Forelimb muscle (tissue), 1 donor: Measurements from ENCODE around the gene KRTAP10-1. TPM values are rescaled to one million over a fixed set of nuclear protein-coding genes. Genes with fewer than 3 reads are reported as not detected.

Experiments used
- DNase-seq: peaks from one replicate; pipeline ENCODE4 v3.0.0-alpha.2; 2013; ENCODE audit warnings: low read depth
- polyA plus RNA-seq: library from polyadenylated mRNA; unstranded; fragments of 120-200 nt; gene quantifications from one replicate; pipeline ENCODE4 v1.2.1, GENCODE V29; 2013; ENCODE audit not compliant: insufficient read length

The KRTAP10-1 gene
- polyA plus RNA-seq, 1 donor, result not detected

DNA sequence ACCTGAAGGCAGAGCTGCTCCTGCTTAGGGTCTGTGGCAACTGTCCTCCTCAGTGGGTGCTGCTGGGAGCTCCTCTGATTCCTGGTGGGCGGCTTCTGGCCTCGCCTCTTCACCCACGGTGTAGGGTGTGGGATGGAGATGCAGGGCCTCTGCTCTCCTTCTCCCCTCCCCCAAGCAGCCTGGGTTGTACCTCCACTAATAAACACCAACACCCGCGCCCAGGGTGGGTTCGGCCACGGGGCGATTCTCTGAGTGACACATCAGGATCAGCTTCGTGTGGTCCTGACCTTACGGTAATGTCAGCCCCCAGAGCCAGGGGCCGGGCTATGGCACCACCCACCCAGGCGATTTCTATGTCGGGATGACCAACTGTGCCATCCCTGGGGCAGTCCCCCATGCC, 23.7 kb downstream of the KRTAP10-1 start:
- DNase-seq, result no peak

DNA sequence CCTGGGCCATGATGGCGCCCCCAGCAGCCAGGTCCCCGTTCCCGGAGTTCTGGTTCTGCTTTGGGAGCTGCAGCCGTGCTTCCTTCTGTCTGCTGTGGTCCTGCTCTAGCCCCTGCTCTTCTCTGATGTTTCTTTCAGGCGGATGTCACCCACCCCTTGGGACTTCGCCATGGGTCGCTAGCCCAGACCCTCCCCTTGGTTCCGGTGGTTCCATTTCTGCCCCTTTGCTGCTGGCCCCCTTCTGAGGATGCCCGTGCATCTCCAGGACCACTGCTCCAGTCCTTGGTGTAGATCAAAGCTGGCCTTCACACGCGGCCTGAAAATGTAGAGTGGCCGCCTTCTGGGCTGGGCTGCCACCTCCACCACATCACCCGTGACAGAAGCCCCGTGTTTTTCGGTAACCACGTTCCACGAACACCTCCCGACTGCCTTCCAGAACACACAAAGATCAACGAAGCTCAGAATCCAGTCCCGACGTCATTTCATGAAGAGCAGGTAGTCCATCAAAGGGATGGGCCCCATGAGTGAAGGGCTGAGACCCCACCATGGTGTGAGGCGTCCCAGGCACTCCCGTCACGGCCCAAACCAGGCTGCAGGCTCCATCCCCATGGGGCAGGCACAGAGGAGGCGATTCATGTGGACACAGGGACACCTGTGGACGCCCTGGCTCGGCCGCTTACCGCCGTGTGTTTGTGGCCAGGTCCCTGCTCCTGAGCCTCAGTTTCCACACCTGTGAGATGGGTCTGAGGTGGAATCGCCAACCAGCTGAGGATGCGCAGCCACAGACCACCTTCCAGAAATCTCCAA, 24.4 kb downstream of the KRTAP10-1 start:
- no peak for DNase-seq

DNA sequence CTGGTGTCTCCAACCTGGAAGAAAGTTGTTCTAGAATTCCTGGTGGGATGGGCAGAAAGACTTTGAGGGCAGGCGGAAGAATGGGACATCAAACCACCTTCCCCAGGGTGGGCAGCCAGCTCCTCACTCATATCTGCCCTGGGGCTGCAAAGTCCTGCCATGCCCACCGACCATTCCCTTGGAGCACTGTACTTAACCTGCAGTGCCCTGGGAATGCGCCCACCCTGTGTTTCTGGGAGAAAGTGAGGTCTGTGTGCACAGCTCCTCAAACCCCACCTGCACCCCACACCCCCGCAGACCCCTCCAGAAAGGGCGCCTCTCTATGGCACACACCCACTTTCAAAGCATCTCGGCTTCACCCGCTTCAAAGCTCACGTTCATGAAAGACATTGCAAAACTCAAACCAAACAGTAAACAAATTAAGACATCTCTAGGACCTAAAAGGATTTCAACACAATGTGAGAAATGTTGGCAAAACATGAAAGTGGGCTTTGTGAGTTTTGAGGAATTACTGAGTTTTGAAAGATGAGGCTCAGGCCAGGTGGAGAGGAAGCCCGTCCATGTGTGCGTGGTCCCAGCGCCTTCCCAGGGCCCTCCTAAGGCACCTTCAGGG, 25.1 kb downstream of the KRTAP10-1 start:
- DNase-seq, result no peak

DNA sequence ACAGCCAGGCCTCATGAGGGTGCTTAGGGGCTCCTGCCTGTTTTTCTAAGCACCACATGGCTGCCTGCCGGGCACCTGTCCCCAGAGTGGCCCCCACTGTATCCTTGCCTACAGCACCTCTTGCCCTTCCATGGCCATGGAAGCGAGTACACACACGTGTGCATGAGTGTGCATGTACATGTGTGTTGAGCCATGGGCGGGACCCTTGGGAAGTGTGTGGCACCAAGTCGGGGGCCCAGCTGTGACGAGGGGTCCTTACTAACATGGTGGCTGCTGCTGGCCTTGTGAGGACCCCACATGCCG, 25.8 kb downstream of the KRTAP10-1 start:
- no peak for DNase-seq

- DNase-seq, result no peak
These were observed 26.4 kb downstream of the KRTAP10-1 start for GRCh38 chr21:44513389-44514217.

DNA sequence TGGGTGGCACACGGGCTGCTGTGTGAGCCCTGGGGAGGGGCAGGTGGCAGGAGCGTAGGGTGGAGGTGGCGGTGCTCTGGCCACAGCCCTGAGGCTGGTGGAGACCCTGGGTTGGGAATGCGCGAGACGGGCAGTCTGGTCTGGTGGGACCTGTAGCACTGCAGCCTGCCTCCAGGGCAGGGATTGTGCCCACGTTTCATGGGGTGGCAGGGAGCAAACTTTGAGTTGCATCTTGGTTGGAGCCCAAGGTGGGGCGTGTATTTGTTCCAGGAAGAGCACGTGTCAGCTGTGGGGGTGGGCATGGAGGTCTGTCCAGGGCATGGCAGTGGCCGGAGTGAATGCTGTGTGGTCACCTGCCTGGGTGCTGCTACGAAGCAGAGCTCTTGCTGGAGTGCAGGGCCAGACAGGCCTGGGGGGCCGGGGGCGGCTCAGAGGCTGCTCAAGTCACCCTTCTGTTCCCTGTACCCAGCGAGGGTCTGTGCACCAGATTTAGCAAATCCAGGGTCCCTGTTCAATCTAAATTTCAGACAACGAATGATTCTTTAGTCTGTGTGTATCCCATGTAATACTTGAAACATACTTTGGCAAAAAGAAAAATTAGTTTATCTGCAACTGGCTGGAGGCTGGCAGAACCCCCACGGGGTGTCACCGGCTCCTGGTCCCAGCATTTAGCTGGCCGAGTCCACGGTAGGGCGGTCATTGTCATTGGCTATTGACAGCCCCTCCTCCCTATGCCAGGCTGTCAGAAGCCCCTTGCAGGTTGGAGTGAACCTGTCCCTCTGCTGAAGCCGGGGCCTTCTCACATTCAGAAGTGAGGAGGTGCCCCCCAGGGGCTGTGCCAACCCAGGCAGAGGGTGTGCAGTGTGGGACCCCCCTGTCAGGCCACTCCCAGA, 27.3 kb downstream of the KRTAP10-1 start:
- DNase-seq, result no peak

- DNase-seq, result no peak
These were observed 28.1 kb downstream of the KRTAP10-1 start for GRCh38 chr21:44511938-44512275.

DNA sequence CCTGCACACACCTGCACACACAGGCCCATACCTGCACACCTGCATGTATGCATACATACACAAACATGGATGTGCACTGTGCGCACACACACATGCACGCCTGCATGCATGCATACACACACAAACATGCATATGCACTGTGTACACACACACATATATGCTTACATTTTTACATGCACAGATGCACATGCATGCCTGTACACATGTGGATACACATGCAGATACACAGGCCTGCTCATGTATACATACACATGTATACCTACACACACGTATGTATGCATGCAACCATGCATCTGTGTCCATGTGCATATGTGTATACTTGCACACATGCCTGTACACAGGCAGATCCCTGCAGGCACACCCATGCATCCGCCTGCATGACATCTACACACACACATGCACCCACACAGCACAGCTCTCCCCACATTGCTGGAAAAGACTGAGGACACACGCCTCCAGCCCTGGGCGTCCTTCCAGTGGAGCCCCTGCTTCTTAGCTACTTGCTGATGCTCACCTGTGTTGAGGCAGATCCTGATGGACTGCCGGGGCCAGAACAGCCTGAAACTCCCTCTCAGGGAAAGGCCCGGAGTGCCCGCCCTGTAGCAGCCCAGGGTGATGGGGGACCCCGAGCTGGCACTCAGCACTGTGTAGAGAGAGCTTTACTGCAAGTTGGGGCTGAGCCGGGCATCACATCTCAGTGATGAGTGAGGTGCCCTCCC, 28.6 kb downstream of the KRTAP10-1 start:
- no peak for DNase-seq

GRCh38 chr21:44510508-44511218, 29.3 kb downstream of the KRTAP10-1 start:
- no peak for DNase-seq

DNA sequence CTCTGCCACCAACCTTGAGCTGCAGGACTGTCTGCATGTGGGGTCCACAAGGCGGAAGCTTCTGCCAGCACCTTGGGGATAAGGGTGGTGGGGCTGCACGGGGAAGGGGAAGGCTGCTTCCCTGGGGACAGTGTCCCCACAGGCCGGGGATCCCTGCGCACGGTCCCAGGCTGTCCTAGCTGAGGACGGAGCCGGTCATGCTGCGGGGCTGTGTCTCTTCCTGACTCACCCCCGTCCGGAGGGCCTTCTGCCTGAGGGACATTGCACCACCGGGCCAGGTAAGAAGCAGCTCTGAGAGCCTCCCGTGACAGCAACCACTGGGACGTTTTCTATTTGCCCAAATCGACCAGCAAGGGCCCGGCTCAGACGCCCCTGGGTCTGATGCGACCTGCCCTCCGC, 29.9 kb downstream of the KRTAP10-1 start:
- no peak for DNase-seq

DNA sequence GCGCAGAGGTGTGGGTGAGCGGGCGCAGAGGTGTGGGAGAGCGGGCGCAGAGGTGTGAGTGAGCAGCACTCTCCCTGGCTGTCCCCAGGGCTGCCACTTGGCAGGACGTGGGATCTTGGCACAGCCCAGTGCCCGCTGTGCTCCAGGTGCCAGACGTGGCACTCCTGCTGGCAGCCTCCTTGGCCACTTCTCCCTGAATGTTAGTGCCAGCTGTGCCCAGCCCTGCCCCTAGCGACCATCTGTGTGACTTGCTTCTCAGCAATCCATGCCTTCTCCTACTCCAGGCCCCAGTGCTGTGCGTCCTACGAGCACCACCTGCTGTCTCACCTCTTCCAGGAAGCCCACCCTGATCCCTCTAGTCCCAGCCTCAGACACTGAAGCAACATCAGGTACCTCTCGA, 30.5 kb downstream of the KRTAP10-1 start:
- no peak for DNase-seq

DNA sequence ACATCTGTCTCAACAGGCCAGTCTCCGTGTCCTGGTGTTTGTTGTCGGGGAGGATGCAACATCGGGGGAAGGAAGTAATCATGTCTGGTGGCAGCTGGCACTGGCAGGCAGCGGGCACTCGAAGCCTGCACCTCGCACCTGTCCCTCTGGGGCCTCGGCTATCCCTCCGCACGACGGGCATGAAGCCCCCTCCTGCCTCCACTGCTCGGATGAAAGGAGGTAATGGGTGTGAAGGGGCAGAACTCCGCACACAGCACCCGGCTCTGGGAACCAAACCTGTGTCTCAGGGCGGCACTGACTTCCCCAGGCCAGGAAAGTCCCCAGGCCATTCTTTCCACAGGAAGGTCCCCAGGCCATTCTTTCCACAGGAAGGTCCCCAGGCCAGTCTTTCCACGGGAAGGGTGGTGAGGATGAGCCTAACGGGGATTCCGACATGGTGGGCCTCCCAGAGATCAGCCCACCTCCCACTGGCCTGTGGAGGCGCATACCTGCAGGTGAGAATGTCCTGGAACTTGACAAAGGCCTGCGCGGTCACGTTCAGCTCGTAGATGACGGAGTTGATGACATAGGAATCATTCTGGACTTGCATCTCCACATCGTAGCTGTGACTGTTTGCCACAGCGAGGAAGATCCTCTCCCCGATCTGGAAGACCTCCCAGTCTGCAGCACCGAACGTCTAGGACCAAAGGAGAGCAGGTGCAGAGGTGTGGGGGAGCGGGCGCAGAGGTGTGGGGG, 31.1 kb downstream of the KRTAP10-1 start:
- DNase-seq, result no peak

DNA sequence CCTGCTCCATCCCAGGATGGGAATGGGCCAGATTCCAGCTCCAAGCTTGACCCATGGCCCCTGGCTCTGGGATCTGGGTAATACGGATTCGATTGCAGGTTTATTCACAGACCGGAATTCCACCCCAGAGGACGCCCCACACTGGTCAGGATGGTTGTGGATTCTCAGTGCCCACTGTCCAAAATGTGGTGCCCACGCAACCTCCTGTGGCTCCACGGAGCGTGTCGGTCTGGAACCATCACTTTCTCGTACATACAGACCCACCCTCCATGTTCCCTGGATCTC, 31.6 kb downstream of the KRTAP10-1 start:
- DNase-seq, result no peak

GRCh38 chr21:44507673-44508425, 32.1 kb downstream of the KRTAP10-1 start:
- DNase-seq, result no peak

GRCh38 chr21:44506279-44507255, 33.4 kb downstream of the KRTAP10-1 start:
- no peak for DNase-seq

DNA sequence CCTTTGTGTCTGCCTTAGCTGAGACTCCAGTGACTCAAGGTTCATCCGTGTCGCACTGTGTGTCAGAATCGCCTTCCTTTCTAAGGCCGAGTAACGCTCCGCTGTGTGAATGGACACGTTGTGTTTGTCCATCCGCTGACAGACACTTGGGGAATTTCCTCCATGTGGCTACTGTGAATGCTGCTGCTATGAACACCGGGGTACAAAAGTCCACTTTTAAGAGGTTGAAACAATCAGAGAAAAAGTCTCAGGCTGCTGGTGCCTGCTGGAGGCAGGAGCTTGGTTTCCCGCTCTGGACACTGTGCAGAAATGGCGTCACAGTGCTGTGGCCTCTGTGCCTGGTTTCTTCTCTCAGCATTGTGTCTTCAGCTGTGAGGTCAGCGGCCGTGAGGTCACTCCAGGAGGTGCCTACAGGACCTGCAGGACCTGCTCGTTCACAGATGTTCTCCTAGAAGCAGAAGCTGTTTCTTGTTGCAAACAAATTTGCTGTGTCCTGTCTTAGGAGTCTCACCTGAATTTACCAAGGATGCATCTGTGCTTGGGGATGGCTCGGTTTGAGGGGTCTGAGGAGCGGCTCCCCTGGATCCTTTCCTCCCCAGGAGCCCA, 34.2 kb downstream of the KRTAP10-1 start:
- no peak for DNase-seq

DNA sequence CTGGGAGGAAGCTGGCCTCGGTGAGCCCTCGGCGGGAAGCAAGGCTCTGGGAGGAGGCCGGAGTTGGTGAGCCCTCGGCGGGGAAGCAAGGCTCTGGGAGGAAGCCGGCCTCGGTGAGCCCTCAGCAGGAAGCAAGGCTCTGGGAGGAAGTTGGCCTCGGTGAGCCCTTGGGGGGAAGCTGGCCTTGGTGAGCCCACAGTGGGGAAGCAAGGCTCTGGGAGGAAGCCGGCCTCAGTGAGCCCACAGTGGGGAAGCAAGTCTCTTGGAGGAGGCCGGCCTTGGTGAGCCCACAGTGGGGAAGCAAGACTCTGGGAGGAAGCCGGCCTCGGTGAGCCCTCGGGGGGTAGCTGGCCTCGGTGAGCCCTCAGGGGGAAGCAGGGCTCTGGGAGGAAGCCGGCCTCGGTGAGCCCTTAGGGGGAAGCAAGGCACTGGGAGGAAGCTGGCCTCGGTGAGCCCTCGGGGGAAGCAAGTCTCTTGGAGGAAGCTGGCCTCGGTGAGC, 36.0 kb downstream of the KRTAP10-1 start:
- no peak for DNase-seq
